Umbilical cord (tissue), 2 donors: ENCODE data around the gene CRB2. TPM values are rescaled to one million over a fixed set of nuclear protein-coding genes. Genes with fewer than 3 reads are reported as not detected.

ENCODE experiments used
- DNase-seq: peaks from one replicate; pipeline ENCODE4 v3.0.0-alpha.2; 2015; ENCODE audit warnings: low spot score
- total RNA-seq: library from RNA; depleted of rRNA; stranded (reverse); fragments of >200 nt; gene quantifications from one replicate; pipeline ENCODE4 v1.2.3, GENCODE V29; 2014; ENCODE audit warnings: low replicate concordance; ENCODE audit not compliant: insufficient read depth

The CRB2 gene
- total RNA-seq, 1 donor from 2014 or later: 0.72 TPM

- DNase-seq: peak; percentile 60
Measured at GRCh38 chr9:123327697-123328100, 28.3 kb upstream of the CRB2 start.

- DNase-seq: no peak
Measured at GRCh38 chr9:123329329-123329955, 26.6 kb upstream of the CRB2 start.

GRCh38 chr9:123331346-123332060, 24.5 kb upstream of the CRB2 start:
- DNase-seq: no peak

GRCh38 chr9:123333058-123333669, 22.8 kb upstream of the CRB2 start:
- peak; percentile 87 for DNase-seq

- DNase-seq: no peak
Measured at GRCh38 chr9:123334639-123335038, 21.4 kb upstream of the CRB2 start.

GRCh38 chr9:123335193-123335985, 20.6 kb upstream of the CRB2 start:
- peak; percentile 98 for DNase-seq

- DNase-seq: no peak
Measured at GRCh38 chr9:123335986-123336329, 20.0 kb upstream of the CRB2 start.

GRCh38 chr9:123336449-123336848, 19.5 kb upstream of the CRB2 start:
- DNase-seq: peak; percentile 66

- DNase-seq: no peak
Measured at GRCh38 chr9:123336959-123337358, 19.0 kb upstream of the CRB2 start.

GRCh38 chr9:123337971-123338370, 18.0 kb upstream of the CRB2 start:
- DNase-seq: no peak

- DNase-seq: no peak
Measured at GRCh38 chr9:123338710-123339665, 17.0 kb upstream of the CRB2 start.

- DNase-seq: no peak
Measured at GRCh38 chr9:123339666-123340510, 16.1 kb upstream of the CRB2 start.

GRCh38 chr9:123341816-123342215, 14.2 kb upstream of the CRB2 start:
- no peak for DNase-seq

GRCh38 chr9:123342247-123342646, 13.8 kb upstream of the CRB2 start:
- no peak for DNase-seq

- DNase-seq: no peak
Measured at GRCh38 chr9:123343443-123344191, 12.4 kb upstream of the CRB2 start.

GRCh38 chr9:123344192-123344949, 11.6 kb upstream of the CRB2 start:
- DNase-seq: no peak

- DNase-seq: peak; percentile 94
Measured at GRCh38 chr9:123345567-123345955, 10.4 kb upstream of the CRB2 start.

GRCh38 chr9:123346026-123346425, 10.0 kb upstream of the CRB2 start:
- no peak for DNase-seq

- no peak for DNase-seq
Measured at GRCh38 chr9:123346826-123347225, 9.2 kb upstream of the CRB2 start.
